Stimulated activated naive CD4-positive, alpha-beta T cell (primary cell): ENCODE results near the gene VGF.

Source experiments
- DNase-seq, 6 experiments: peaks; one replicate each; lab custom pipeline; 2025; lab: John Stamatoyannopoulos, UW

Gene VGF

GRCh38 chr7:101165958-101166647 lies 734 bp upstream of the VGF start:
- DNase-seq = no peak

- peak in 2 of 6 experiments; percentile 32 to 48 for DNase-seq
Observed at GRCh38 chr7:101164071-101164840, 1.1 kb downstream of the VGF start.

GRCh38 chr7:101163279-101164070 lies 1.9 kb downstream of the VGF start:
- DNase-seq = peak in 3 of 6 experiments; percentile 16 to 36 (median 32)

- DNase-seq = no peak
Observed at GRCh38 chr7:101162551-101163278, 2.7 kb downstream of the VGF start.

- no peak for DNase-seq
Observed at GRCh38 chr7:101161692-101162471, 3.5 kb downstream of the VGF start.

- DNase-seq = no peak
Observed at GRCh38 chr7:101160910-101161309, 4.5 kb downstream of the VGF start.

GRCh38 chr7:101159696-101160674 lies 5.4 kb downstream of the VGF start:
- no peak for DNase-seq

GRCh38 chr7:101156866-101157589 lies 8.3 kb downstream of the VGF start:
- DNase-seq = no peak

- DNase-seq = no peak
Observed at GRCh38 chr7:101156277-101156676, 9.1 kb downstream of the VGF start.

- DNase-seq = no peak
Observed at GRCh38 chr7:101155303-101155702, 10.1 kb downstream of the VGF start.

GRCh38 chr7:101154693-101155102 lies 10.7 kb downstream of the VGF start:
- DNase-seq = no peak

GRCh38 chr7:101153969-101154692 lies 11.2 kb downstream of the VGF start, which contains the start of gene AP1S1:
Gene AP1S1, plus strand, starts transcription at chr7:101154476. Its CDS starts 39 bp downstream, at chr7:101154515.
- peak; percentile 85 to 92 (median 88) for DNase-seq

GRCh38 chr7:101151908-101152651 lies 13.3 kb downstream of the VGF start:
- DNase-seq = no peak

GRCh38 chr7:101140746-101141382 lies 24.5 kb downstream of the VGF start:
- DNase-seq = no peak

- DNase-seq = no peak
Observed at GRCh38 chr7:101140339-101140699, 25.1 kb downstream of the VGF start.

GRCh38 chr7:101138213-101138870 lies 27.0 kb downstream of the VGF start:
- DNase-seq = peak in 3 of 6 experiments; percentile 15 to 39 (median 24)
